PC-9 (cell line): Measurements from ENCODE around the gene CNTNAP2. TPM values are rescaled to one million over a fixed set of nuclear protein-coding genes. Genes with fewer than 3 reads are reported as not detected.

Experiments
- BruUV-seq: library from RNA; stranded (reverse); fragments of 400-500 nt; replicated peaks from 2 replicates; lab custom pipeline; 2021; lab: Mats Ljungman, UMichigan
- CTCF ChIA-PET: fragments of 300-600 bp; sonication (Branson Sonifier 250); formaldehyde crosslinking; loops from one replicate; lab custom pipeline; 2022; ENCODE audit warnings: antibody characterized with exemption; lab: Charles Lee
- POLR2A ChIA-PET: fragments of 300-600 bp; sonication (Branson Sonifier 250); formaldehyde crosslinking; loops from one replicate; lab custom pipeline; 2022; ENCODE audit warnings: antibody characterized with exemption; ENCODE audit not compliant: unreplicated experiment; lab: Charles Lee
- DNase-seq, 2 experiments: peaks; one replicate each; pipeline versions ENCODE4 v3.0.0 to v3.0.0-alpha.2; 2015 to 2022; ENCODE audit warnings: mixed read lengths in 1 of 2
- H2AFZ ChIP-seq: fragments of 200-600 bp; sonication (generic); 2 replicates; pipeline ENCODE4 v1.8.1; 2017; ENCODE audit warnings: antibody characterized with exemption
- H3F3A ChIP-seq: fragments of 200-600 bp; sonication (generic); 2 replicates; pipeline ENCODE4 v1.8.1; 2017; ENCODE audit warnings: antibody characterized with exemption, mild to moderate bottlenecking, low read depth; ENCODE audit not compliant: insufficient read depth
- H3K27ac ChIP-seq: fragments of 200-600 bp; sonication (generic); 2 replicates; pipeline ENCODE4 v1.6.1; 2016; ENCODE audit warnings: mixed run types
- H3K27me3 ChIP-seq: fragments of 200-600 bp; sonication (generic); 2 replicates; pipeline ENCODE4 v1.6.1; 2016; ENCODE audit warnings: low read depth, mixed run types; ENCODE audit not compliant: insufficient read depth
- H3K36me3 ChIP-seq: fragments of 200-600 bp; sonication (generic); 2 replicates; pipeline ENCODE4 v1.6.1; 2016; ENCODE audit warnings: low read depth, mixed run types
- H3K4me1 ChIP-seq: fragments of 200-600 bp; sonication (generic); replicated peaks from 2 replicates; pipeline ENCODE4 v1.6.1; 2016; ENCODE audit warnings: mixed run types; ENCODE audit not compliant: insufficient read depth
- H3K4me2 ChIP-seq: fragments of 200-600 bp; sonication (generic); 2 replicates; pipeline ENCODE4 v1.6.1; 2017; ENCODE audit warnings: mixed run types
- H3K4me3 ChIP-seq: fragments of 200-600 bp; sonication (generic); 2 replicates; pipeline ENCODE4 v1.6.1; 2016; ENCODE audit warnings: mixed run types
- H3K79me2 ChIP-seq: fragments of 200-600 bp; sonication (generic); 2 replicates; pipeline ENCODE4 v1.6.1; 2017; ENCODE audit warnings: low read depth, mixed run types
- H3K9me2 ChIP-seq: fragments of 200-600 bp; sonication (generic); 2 replicates; pipeline ENCODE4 v1.8.1; 2017; ENCODE audit warnings: mild to moderate bottlenecking; ENCODE audit not compliant: insufficient read depth
- H3K9me3 ChIP-seq: fragments of 200-600 bp; sonication (generic); 2 replicates; pipeline ENCODE4 v1.8.1; 2016; ENCODE audit warnings: low read depth; ENCODE audit not compliant: insufficient read depth
- H4K20me1 ChIP-seq: fragments of 200-600 bp; sonication (generic); 2 replicates; pipeline ENCODE4 v1.8.1; 2017; ENCODE audit not compliant: insufficient read depth
- EZH2 ChIP-seq: fragments of 200-600 bp; sonication (generic); IDR thresholded peaks from 2 replicates; pipeline ENCODE4 v1.8.0; 2017; ENCODE audit warnings: antibody characterized with exemption, low read depth
- intact Hi-C: fragments of 100-400 bp; cut with micrococcal nuclease; formaldehyde crosslinking; loops from one replicate; pipeline ENCODE4 v1.10.0; 2022; ENCODE audit not compliant: unreplicated experiment
- total RNA-seq: library from RNA; stranded (reverse); gene quantifications from 2 replicates; pipeline ENCODE4 v1.2.3, GENCODE V29; 2021
- TF ChIP-seq, protein P1 (sequence below): fragments of 200-600 bp; sonication (generic); conservative IDR thresholded peaks from 2 replicates; pipeline ENCODE4 v1.6.1; 2017; ENCODE audit warnings: mixed run types, antibody characterized with exemption, mild to moderate bottlenecking, moderate library complexity

Gene CNTNAP2
- total RNA-seq, 1 experiment from 2014 or later, result not detected

DNA sequence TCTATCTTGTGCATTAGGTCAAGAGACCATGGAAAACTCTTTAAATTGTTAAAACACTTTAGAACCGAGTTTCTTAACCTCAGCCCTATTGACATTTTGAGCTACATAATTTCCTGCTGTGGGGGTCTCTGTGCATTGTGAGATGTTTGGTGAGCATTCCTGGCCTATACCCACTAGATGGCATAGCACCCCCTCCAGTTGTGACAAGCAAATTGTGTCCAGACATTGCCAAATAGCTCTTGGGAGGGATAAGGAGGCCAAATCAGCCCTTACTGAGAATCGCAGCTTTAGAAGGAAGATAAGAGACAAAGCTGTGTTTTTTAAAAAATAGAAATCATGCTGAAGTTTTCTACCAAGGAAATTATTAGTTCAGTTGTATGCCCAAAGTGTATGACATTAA, 1315.5 kb downstream of the CNTNAP2 start:
- H2AFZ ChIP-seq, result no peak overlapping the region
- CTCF ChIA-PET, result no interaction called here
- intact Hi-C loops, result no loop called here

GRCh38 chr7:147432576-147432975, 1316.0 kb downstream of the CNTNAP2 start:
- no peak for DNase-seq
- intact Hi-C loops, result no loop called here

More for the DNA sequence above, 1315.5 kb downstream of the CNTNAP2 start:
- no peak overlapping the region for H3K4me3 ChIP-seq
- no peak overlapping the region for H3K4me2 ChIP-seq
- no peaks in the 10 kb centered on the region for H4K20me1 ChIP-seq
- H3K9me3 ChIP-seq, result no peaks in the 10 kb centered on the region
- no peaks in the 10 kb centered on the region for H3K9me2 ChIP-seq
- H3K79me2 ChIP-seq, result no peaks in the 10 kb centered on the region
- H3K4me1 ChIP-seq, result no peaks in the 10 kb centered on the region
- no peak overlapping the region for H3K27ac ChIP-seq
- no TSS peak for BruUV-seq
- no peak for DNase-seq
- no peaks in the 10 kb centered on the region for H3K36me3 ChIP-seq
- no peak for TF ChIP-seq EZH2
- TF ChIP-seq, protein P1, sequence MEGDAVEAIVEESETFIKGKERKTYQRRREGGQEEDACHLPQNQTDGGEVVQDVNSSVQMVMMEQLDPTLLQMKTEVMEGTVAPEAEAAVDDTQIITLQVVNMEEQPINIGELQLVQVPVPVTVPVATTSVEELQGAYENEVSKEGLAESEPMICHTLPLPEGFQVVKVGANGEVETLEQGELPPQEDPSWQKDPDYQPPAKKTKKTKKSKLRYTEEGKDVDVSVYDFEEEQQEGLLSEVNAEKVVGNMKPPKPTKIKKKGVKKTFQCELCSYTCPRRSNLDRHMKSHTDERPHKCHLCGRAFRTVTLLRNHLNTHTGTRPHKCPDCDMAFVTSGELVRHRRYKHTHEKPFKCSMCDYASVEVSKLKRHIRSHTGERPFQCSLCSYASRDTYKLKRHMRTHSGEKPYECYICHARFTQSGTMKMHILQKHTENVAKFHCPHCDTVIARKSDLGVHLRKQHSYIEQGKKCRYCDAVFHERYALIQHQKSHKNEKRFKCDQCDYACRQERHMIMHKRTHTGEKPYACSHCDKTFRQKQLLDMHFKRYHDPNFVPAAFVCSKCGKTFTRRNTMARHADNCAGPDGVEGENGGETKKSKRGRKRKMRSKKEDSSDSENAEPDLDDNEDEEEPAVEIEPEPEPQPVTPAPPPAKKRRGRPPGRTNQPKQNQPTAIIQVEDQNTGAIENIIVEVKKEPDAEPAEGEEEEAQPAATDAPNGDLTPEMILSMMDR, result no peak
- no peaks in the 10 kb centered on the region for H3K27me3 ChIP-seq
- POLR2A ChIA-PET, result no interaction called here
- no peaks in the 10 kb centered on the region for H3F3A ChIP-seq

GRCh38 chr7:147436718-147437117, 1320.1 kb downstream of the CNTNAP2 start:
- Histone ChIP-seq H3K27me3 (no peaks in the 10 kb centered on the region), H3K4me1 (no peaks in the 10 kb centered on the region), H3K27ac (no peak overlapping the region), H4K20me1 (no peaks in the 10 kb centered on the region), H3K4me3 (no peak overlapping the region), H3K9me2 (0 out of 2 replicates have a peak, but pooled peaks cover 4% of the 10 kb centered on the region), H2AFZ (no peak overlapping the region), H3K36me3 (no peaks in the 10 kb centered on the region), H3K9me3 (no peaks in the 10 kb centered on the region), H3K79me2 (no peaks in the 10 kb centered on the region), H3F3A (no peaks in the 10 kb centered on the region), H3K4me2 (no peak overlapping the region)
- TF ChIP-seq, protein P1, result no peak
- no peak for TF ChIP-seq EZH2
- ChIA-PET CTCF (no interaction called here), POLR2A (no interaction called here)
- BruUV-seq, result no TSS peak
- no peak for DNase-seq
- intact Hi-C loops, result no loop called here

More at GRCh38 chr7:147432576-147432975, 1316.0 kb downstream of the CNTNAP2 start:
- Histone ChIP-seq H3K4me2 (no peak overlapping the region), H3K9me2 (no peaks in the 10 kb centered on the region), H3K27me3 (no peaks in the 10 kb centered on the region), H3K27ac (no peak overlapping the region), H3K79me2 (no peaks in the 10 kb centered on the region), H3F3A (no peaks in the 10 kb centered on the region), H2AFZ (no peak overlapping the region), H3K4me1 (no peaks in the 10 kb centered on the region), H4K20me1 (no peaks in the 10 kb centered on the region), H3K4me3 (no peak overlapping the region), H3K36me3 (no peaks in the 10 kb centered on the region), H3K9me3 (no peaks in the 10 kb centered on the region)
- TF ChIP-seq, protein P1, result no peak
- no peak for TF ChIP-seq EZH2
- CTCF ChIA-PET, result no interaction called here
- BruUV-seq, result no TSS peak
- POLR2A ChIA-PET, result no interaction called here
